Kidney (tissue), 14 donors: ENCODE measurements around the gene NEK8. TPM values are rescaled to one million over a fixed set of nuclear protein-coding genes. Genes with fewer than 3 reads are reported as not detected.
"Not testable (repeated sequence)": the region's sequence is repeated elsewhere in the genome, so short reads cannot be mapped to it uniquely, and the experiment has no call there.

Source experiments
- DNase-seq, 5 donors: peaks; one replicate each; pipeline ENCODE4 v3.0.0-alpha.2; 2013 to 2020
- FAIRE-seq: peaks from 2 replicates; lab custom pipeline; 2012; peaks lifted over from hg19 to GRCh38; lab: Jason Lieb, UNC
- H3K27ac ChIP-seq, 2 donors: one replicate each; pipeline ENCODE4 v1.7.0; 2013; ENCODE audit warnings: low read depth in 2 of 2, low read length in 2 of 2, inconsistent platforms in 1 of 2
- H3K27me3 ChIP-seq: one replicate; pipeline ENCODE4 v1.7.1; 2013; ENCODE audit warnings: low read length, inconsistent platforms; ENCODE audit not compliant: control insufficient read depth, insufficient read depth
- H3K36me3 ChIP-seq, 3 donors: one replicate each; pipeline versions ENCODE4 v1.7.0 to v1.7.1; 2013; ENCODE audit warnings: low read length in 3 of 3, control low read depth in 1 of 3, inconsistent platforms in 1 of 3; ENCODE audit not compliant: insufficient read depth in 3 of 3, control insufficient read depth in 2 of 3
- H3K4me1 ChIP-seq, 3 donors: one replicate each; pipeline versions ENCODE4 v1.7.0 to v1.7.1; 2013; ENCODE audit warnings: low read length in 3 of 3, inconsistent platforms in 1 of 3, low read depth in 1 of 3; ENCODE audit not compliant: control insufficient read depth in 2 of 3, insufficient read depth in 2 of 3
- H3K4me3 ChIP-seq, 3 donors: one replicate each; pipeline versions ENCODE4 v1.7.0 to v1.8.1; 2013; ENCODE audit warnings: low read length in 3 of 3, control low read depth in 1 of 3, inconsistent platforms in 1 of 3
- H3K9ac ChIP-seq, 3 donors: one replicate each; pipeline versions ENCODE4 v1.7.0 to v1.7.1; 2013; ENCODE audit warnings: low read length in 3 of 3, control low read depth in 1 of 3, inconsistent platforms in 1 of 3
- H3K9me3 ChIP-seq, 3 donors: one replicate each; pipeline versions ENCODE4 v1.7.0 to v1.7.1; 2013; ENCODE audit warnings: low read length in 3 of 3, control low read depth in 1 of 3, inconsistent platforms in 1 of 3; ENCODE audit not compliant: control insufficient read depth in 2 of 3, insufficient read depth in 1 of 3
- intact Hi-C: fragments of 100-400 bp; cut with DNase I; formaldehyde crosslinking; loops from one replicate; pipeline ENCODE4 v1.11.1; 2022
- polyA plus RNA-seq: library from polyadenylated mRNA; stranded (reverse); fragments of 350-450 nt; fragmentation: Illumina TruSeq; extraction: RNeasy Lipid Tissue Mini Kit (QIAGEN cat#74804); gene quantifications from one replicate; pipeline ENCODE4 v1.2.3, GENCODE V29; 2014; ENCODE audit warnings: low read depth, low replicate concordance; ENCODE audit not compliant: insufficient read depth
- total RNA-seq: library from RNA; stranded (reverse); fragmentation: NEBNext Ultra II Directional; extraction: Animal tissue kit (Norgen Biotek cat#: 25700); gene quantifications from one replicate; pipeline ENCODE4 v1.2.1, GENCODE V29; 2021
- TF ChIP-seq, protein P1 (sequence below): IDR thresholded peaks from 3 replicates; pipeline ENCODE4 v1.5.1; 2012; ENCODE audit warnings: mild to moderate bottlenecking, moderate library complexity, borderline replicate concordance; ENCODE audit not compliant: insufficient read depth; ENCODE audit errors: extremely low read depth
- donor health status: control.
- donor health status: control.
- donor health status: control.
- donor health status: control.
- donor health status: control.
- donor health status: DM: yes; HTN: yes; CAD: no.
- donor health status: Normal renal cell carcinoma (clear cell type).

The NEK8 gene
- total and polyA plus RNA-seq, 2 donors from 2014 or later, result 4.7 to 20.6 TPM

DNA sequence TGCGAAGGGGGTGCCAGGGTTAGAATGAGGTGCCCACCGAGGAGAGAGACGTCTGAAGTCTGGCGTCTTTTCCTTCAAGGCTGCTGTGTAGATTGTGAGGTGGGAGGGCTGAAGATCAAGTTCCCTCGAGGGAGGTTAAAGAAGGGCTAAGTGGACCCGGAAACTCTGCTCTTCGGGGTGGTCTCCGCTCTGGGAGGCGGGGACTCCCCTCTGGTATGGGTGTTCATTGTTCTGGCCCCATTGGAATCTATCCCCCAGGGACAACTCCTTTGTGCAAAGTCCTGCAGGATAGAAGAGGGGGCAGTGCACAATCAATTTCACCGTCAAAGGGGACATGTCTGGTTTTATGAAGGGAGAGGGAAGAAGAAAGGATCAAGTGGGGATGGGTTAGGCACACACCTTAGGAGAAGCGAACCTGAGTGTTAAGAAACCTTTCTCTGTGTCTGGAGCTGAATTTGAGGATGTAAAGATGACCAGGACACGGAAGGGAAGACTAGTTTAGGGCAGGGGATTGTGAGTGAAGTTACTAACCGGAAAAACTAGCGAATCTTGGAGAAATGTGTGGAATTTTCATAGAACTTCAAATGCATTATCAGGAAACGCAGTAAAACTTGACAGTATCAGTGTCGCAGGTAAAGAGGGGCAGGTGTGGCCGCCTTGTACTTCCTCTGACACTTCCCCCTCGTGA, 10.1 kb upstream of the NEK8 start:
- H3K36me3 ChIP-seq, result peaks cover 6 to 29% (median 20%) of the 10 kb centered on the region in 3 donors
- no peaks in the 10 kb centered on the region for H3K9me3 ChIP-seq
- FAIRE-seq (no peak), DNase-seq (peak in 3 of 5 donors; percentile 78 to 90 (median 89))
- H3K4me1 ChIP-seq, result peaks cover 6 to 37% (median 18%) of the 10 kb centered on the region in 3 donors
- H3K27me3 ChIP-seq, result no peaks in the 10 kb centered on the region
- TF ChIP-seq, protein P1, sequence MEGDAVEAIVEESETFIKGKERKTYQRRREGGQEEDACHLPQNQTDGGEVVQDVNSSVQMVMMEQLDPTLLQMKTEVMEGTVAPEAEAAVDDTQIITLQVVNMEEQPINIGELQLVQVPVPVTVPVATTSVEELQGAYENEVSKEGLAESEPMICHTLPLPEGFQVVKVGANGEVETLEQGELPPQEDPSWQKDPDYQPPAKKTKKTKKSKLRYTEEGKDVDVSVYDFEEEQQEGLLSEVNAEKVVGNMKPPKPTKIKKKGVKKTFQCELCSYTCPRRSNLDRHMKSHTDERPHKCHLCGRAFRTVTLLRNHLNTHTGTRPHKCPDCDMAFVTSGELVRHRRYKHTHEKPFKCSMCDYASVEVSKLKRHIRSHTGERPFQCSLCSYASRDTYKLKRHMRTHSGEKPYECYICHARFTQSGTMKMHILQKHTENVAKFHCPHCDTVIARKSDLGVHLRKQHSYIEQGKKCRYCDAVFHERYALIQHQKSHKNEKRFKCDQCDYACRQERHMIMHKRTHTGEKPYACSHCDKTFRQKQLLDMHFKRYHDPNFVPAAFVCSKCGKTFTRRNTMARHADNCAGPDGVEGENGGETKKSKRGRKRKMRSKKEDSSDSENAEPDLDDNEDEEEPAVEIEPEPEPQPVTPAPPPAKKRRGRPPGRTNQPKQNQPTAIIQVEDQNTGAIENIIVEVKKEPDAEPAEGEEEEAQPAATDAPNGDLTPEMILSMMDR, result no peak
- intact Hi-C loops, result no loop called here
- H3K27ac ChIP-seq, result peak overlapping the region; percentile 81 to 91
- peak overlapping the region; percentile 66 to 73 (median 70) for H3K4me3 ChIP-seq
- H3K9ac ChIP-seq, result peak overlapping the region; percentile 27 to 69 (median 30)

DNA sequence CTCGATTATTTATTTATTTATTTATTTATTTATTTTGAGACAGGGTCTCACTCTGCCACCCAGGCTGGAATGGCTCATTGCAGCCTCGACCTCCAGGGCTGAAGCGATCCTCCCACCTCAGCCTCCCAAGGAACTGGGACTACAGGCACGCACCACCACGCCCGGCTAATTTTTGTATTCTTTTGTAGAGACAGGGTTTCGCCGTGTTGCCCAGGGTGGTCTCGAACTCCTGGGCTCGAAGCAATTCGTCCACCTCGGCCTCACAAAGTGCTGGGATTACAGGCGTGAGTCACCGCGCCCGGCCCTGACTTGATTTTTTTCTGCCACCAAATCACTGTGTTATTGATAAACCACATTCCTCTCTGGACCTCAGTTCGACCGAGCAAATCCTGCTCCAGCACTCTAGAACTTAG, 9.6 kb upstream of the NEK8 start:
- DNase-seq (peak in 1 of 5 donors; percentile 20), FAIRE-seq (no peak)
- Histone ChIP-seq H3K4me3 (peak overlapping the region; percentile 70 to 99 (median 73)), H3K27me3 (no peaks in the 10 kb centered on the region), H3K27ac (peak overlapping the region; percentile 91 to 93), H3K9me3 (no peaks in the 10 kb centered on the region), H3K9ac (peak overlapping the region; percentile 71 to 95 (median 85)), H3K4me1 (peaks cover 6 to 37% (median 18%) of the 10 kb centered on the region in 3 donors), H3K36me3 (peaks cover 8 to 32% (median 21%) of the 10 kb centered on the region in 3 donors)
- TF ChIP-seq, protein P1, result no peak
- intact Hi-C loops, result no loop called here

DNA sequence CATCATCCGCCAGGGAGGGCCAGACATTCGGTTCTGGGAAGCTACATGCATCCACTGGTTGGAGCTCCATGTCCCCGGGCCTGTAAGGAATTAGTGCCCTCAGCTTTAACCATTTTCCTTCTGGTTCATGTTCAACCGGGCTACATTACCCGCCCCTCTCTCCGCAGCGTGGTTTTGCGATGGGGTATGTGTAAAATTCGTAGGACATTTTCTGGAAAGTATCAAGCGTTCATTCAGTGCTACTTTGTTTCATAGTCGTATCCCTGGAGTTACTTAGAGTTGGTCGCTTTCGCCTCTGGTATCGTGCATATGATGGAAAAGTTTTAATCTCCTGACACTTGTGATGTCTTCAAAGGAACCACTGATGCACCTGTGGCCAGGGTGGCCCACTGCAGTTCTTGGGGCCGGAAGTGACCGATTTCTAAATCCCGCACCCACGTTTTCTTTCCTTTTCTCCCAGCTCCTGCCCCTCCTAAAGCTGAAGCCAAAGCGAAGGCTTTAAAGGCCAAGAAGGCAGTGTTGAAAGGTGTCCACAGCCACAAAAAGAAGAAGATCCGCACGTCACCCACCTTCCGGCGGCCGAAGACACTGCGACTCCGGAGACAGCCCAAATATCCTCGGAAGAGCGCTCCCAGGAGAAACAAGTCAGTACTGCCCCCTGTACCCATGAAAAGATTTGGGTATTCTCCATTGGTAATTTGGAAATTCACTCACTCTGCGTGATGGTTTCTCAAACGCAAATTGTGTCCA, 8.2 kb upstream of the NEK8 start:
- H3K27ac ChIP-seq, result peak overlapping the region; percentile 92 to 93
- intact Hi-C loops, result no loop called here

DNA sequence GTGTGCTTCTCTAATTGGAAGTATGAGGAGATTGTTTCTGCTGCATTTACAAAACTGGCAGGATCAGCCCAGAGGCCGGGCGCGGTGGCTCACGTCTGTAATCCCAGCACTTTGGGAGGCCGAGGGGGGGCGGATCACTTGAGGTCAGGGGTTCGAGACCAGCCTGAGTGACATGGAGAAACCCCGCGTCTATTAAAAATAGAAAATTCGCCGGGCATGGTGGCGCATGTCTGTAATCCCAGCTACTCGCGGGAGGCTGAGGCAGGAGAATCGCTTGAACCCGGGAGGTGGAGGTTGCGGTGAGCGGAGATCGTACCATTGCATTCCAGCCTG, 7.6 kb upstream of the NEK8 start:
- Histone ChIP-seq H3K9ac (peak overlapping the region in 2 of 3 donors; percentile 35 to 95), H3K4me1 (peaks cover 6 to 44% (median 18%) of the 10 kb centered on the region in 3 donors), H3K4me3 (peak overlapping the region; percentile 92 to 99 (median 96)), H3K36me3 (peaks cover 8 to 23% (median 16%) of the 10 kb centered on the region in 3 donors)
- H3K27me3 ChIP-seq, FAIRE-seq, intact Hi-C loops, H3K27ac ChIP-seq, H3K9me3 ChIP-seq: not testable (repeated sequence)
- DNase-seq, result peak in 1 of 5 donors; percentile 66

More for the DNA sequence above, 8.2 kb upstream of the NEK8 start:
- no peak for DNase-seq
- FAIRE-seq, result no peak
- H3K4me3 ChIP-seq, result peak overlapping the region; percentile 92 to 99 (median 96)
- TF ChIP-seq, protein P1, result no peak
- no peaks in the 10 kb centered on the region for H3K27me3 ChIP-seq
- H3K36me3 ChIP-seq, result peaks cover 8 to 27% (median 16%) of the 10 kb centered on the region in 3 donors
- peaks cover 6 to 43% (median 18%) of the 10 kb centered on the region in 3 donors for H3K4me1 ChIP-seq
- H3K9ac ChIP-seq, result peak overlapping the region; percentile 87 to 95 (median 87)
- no peaks in the 10 kb centered on the region for H3K9me3 ChIP-seq
